Measurements from ENCODE around the gene ME1.

The ME1 gene

GRCh38 chr6:83169511-83169910, 261.3 kb downstream of the ME1 start:
- no peak for TF ChIP-seq FOXP2 (optimal IDR thresholded peaks at IDR 0.05; ENCODE audit: borderline replicate concordance, extremely low read depth, extremely low read length, insufficient read depth)
- no peak for TF ChIP-seq POLR2AphosphoS5 (IDR thresholded peaks at IDR 0.05; ENCODE audit: low read depth, low read length)
- TF ChIP-seq TAF1 (IDR thresholded peaks at IDR 0.05; ENCODE audit: borderline replicate concordance, insufficient read depth, low read length), result no peak
- no peak for TF ChIP-seq SIN3A (IDR thresholded peaks at IDR 0.05; ENCODE audit: borderline replicate concordance, insufficient read depth, low read length)
- TF ChIP-seq, protein P1, sequence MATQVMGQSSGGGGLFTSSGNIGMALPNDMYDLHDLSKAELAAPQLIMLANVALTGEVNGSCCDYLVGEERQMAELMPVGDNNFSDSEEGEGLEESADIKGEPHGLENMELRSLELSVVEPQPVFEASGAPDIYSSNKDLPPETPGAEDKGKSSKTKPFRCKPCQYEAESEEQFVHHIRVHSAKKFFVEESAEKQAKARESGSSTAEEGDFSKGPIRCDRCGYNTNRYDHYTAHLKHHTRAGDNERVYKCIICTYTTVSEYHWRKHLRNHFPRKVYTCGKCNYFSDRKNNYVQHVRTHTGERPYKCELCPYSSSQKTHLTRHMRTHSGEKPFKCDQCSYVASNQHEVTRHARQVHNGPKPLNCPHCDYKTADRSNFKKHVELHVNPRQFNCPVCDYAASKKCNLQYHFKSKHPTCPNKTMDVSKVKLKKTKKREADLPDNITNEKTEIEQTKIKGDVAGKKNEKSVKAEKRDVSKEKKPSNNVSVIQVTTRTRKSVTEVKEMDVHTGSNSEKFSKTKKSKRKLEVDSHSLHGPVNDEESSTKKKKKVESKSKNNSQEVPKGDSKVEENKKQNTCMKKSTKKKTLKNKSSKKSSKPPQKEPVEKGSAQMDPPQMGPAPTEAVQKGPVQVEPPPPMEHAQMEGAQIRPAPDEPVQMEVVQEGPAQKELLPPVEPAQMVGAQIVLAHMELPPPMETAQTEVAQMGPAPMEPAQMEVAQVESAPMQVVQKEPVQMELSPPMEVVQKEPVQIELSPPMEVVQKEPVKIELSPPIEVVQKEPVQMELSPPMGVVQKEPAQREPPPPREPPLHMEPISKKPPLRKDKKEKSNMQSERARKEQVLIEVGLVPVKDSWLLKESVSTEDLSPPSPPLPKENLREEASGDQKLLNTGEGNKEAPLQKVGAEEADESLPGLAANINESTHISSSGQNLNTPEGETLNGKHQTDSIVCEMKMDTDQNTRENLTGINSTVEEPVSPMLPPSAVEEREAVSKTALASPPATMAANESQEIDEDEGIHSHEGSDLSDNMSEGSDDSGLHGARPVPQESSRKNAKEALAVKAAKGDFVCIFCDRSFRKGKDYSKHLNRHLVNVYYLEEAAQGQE (IDR thresholded peaks at IDR 0.05; ENCODE audit: insufficient read depth in 1 of 2, low read depth in 2 of 2, low read length in 2 of 2), result no peak

DNA sequence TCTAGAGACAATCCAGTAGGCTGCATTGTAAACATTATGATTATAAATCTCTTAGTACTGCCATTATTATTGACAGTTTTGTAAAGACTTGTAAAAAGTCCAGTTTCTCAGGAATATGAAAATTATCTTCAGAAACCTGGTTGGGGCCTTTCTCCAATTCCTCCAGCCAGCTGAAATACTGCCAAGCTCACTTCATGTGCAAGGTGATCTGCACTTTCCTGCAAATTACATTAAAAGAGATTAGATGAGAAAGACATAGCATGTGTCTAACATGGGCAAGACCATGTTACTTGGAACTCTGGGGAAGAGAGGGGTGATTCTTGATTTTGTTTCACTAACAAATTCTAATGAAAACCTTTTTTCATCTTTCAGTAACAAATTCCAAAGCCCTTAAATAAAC, 261.7 kb downstream of the ME1 start:
- TF ChIP-seq TAF1 (IDR thresholded peaks at IDR 0.05; ENCODE audit: borderline replicate concordance, insufficient read depth, low read length) (no peak), POLR2AphosphoS5 (IDR thresholded peaks at IDR 0.05; ENCODE audit: low read depth, low read length) (no peak), SIN3A (IDR thresholded peaks at IDR 0.05; ENCODE audit: borderline replicate concordance, insufficient read depth, low read length) (no peak), FOXP2 (optimal IDR thresholded peaks at IDR 0.05; ENCODE audit: borderline replicate concordance, extremely low read depth, extremely low read length, insufficient read depth) (no peak)
- TF ChIP-seq, protein P1 (IDR thresholded peaks at IDR 0.05; ENCODE audit: insufficient read depth in 1 of 2, low read depth in 2 of 2, low read length in 2 of 2), result no peak

GRCh38 chr6:83168556-83168955, 262.3 kb downstream of the ME1 start:
- TF ChIP-seq SIN3A (IDR thresholded peaks at IDR 0.05; ENCODE audit: borderline replicate concordance, insufficient read depth, low read length) (no peak), TAF1 (IDR thresholded peaks at IDR 0.05; ENCODE audit: borderline replicate concordance, insufficient read depth, low read length) (no peak), FOXP2 (optimal IDR thresholded peaks at IDR 0.05; ENCODE audit: borderline replicate concordance, extremely low read depth, extremely low read length, insufficient read depth) (no peak), POLR2AphosphoS5 (IDR thresholded peaks at IDR 0.05; ENCODE audit: low read depth, low read length) (no peak)
- TF ChIP-seq, protein P1 (IDR thresholded peaks at IDR 0.05; ENCODE audit: insufficient read depth in 1 of 2, low read depth in 2 of 2, low read length in 2 of 2), result no peak

GRCh38 chr6:83167726-83168278, 263.0 kb downstream of the ME1 start:
- no peak for TF ChIP-seq SIN3A (IDR thresholded peaks at IDR 0.05; ENCODE audit: borderline replicate concordance, insufficient read depth, low read length)
- no peak for TF ChIP-seq TAF1 (IDR thresholded peaks at IDR 0.05; ENCODE audit: borderline replicate concordance, insufficient read depth, low read length)
- no peak for TF ChIP-seq POLR2AphosphoS5 (IDR thresholded peaks at IDR 0.05; ENCODE audit: low read depth, low read length)
- no peak for TF ChIP-seq FOXP2 (optimal IDR thresholded peaks at IDR 0.05; ENCODE audit: borderline replicate concordance, extremely low read depth, extremely low read length, insufficient read depth)
- TF ChIP-seq, protein P1 (IDR thresholded peaks at IDR 0.05; ENCODE audit: insufficient read depth in 1 of 2, low read depth in 2 of 2, low read length in 2 of 2), result no peak
